Vagina (tissue), 2 donors: ENCODE data around the gene ATG2B. TPM values are rescaled to one million over a fixed set of nuclear protein-coding genes. Genes with fewer than 3 reads are reported as not detected.
"Not testable (repeated sequence)": the region's sequence is repeated elsewhere in the genome, so short reads cannot be mapped to it uniquely, and the experiment has no call there.

Source experiments
- DNase-seq, 2 donors: peaks; one replicate each; pipeline ENCODE4 v3.0.0-alpha.2; 2017; ENCODE audit errors: extremely low spot score in 2 of 2
- H3K27ac ChIP-seq: fragments of 200-600 bp; sonication (generic); one replicate; pipeline ENCODE4 v1.5.1; 2019
- H3K27me3 ChIP-seq: fragments of 200-600 bp; sonication (generic); one replicate; pipeline ENCODE4 v1.5.1; 2019
- H3K36me3 ChIP-seq, 2 donors: fragments of 200-600 bp; sonication (generic); one replicate each; pipeline ENCODE4 v1.5.1; 2017 to 2019
- H3K4me1 ChIP-seq: fragments of 200-600 bp; sonication (generic); one replicate; pipeline ENCODE4 v1.5.1; 2019
- H3K4me3 ChIP-seq, 2 donors: fragments of 200-600 bp; sonication (generic); 1 replicate in 1 of 2; 2 replicates in 1 of 2; pipeline ENCODE4 v1.5.1; 2016 to 2019
- H3K9me3 ChIP-seq: fragments of 200-600 bp; sonication (generic); one replicate; pipeline ENCODE4 v1.5.1; 2019
- POLR2A ChIP-seq, 2 donors: fragments of 450-650 bp; IDR thresholded peaks; one replicate each; pipeline ENCODE4 v1.6.1; 2017; ENCODE audit warnings: antibody characterized with exemption in 2 of 2, mild to moderate bottlenecking in 2 of 2, moderate library complexity in 2 of 2
- POLR2AphosphoS5 ChIP-seq, 2 donors: sonication (generic); formaldehyde crosslinking; IDR thresholded peaks; one replicate each; pipeline ENCODE4 v1.9.0; 2017; ENCODE audit warnings: antibody characterized with exemption in 2 of 2, mild to moderate bottlenecking in 2 of 2, low read depth in 1 of 2; ENCODE audit not compliant: insufficient read depth in 1 of 2
- intact Hi-C: fragments of 100-400 bp; cut with DNase I; formaldehyde crosslinking; loops from one replicate; pipeline ENCODE4 v1.15.1; 2023
- total RNA-seq: library from RNA; depleted of rRNA; stranded (reverse); fragments of >200 nt; gene quantifications from one replicate; pipeline ENCODE4 v1.2.3, GENCODE V29; 2016
- TF ChIP-seq, protein P1 (sequence below), 3 experiments: fragments of 450-650 bp in 2 of 3; fragments of 200-600 bp in 1 of 3; sonication (generic) in 1 of 3; IDR thresholded peaks; one replicate each; pipeline ENCODE4 v1.5.1; 2017 to 2019; ENCODE audit warnings: antibody characterized with exemption in 3 of 3, mild to moderate bottlenecking in 2 of 3, moderate library complexity in 2 of 3

ATG2B gene
- total RNA-seq, 1 donor from 2014 or later, result 32.2 TPM

- no peaks in the 10 kb centered on the region for H3K9me3 ChIP-seq
- intact Hi-C loops, result no loop called here
- no peak overlapping the region for H3K4me3 ChIP-seq
- no peak overlapping the region for H3K27ac ChIP-seq
- H3K4me1 ChIP-seq, result peaks cover 27% of the 10 kb centered on the region
- H3K27me3 ChIP-seq, result no peaks in the 10 kb centered on the region
- H3K36me3 ChIP-seq, result no peaks in the 10 kb centered on the region
- no peak for DNase-seq
- TF ChIP-seq, protein P1, sequence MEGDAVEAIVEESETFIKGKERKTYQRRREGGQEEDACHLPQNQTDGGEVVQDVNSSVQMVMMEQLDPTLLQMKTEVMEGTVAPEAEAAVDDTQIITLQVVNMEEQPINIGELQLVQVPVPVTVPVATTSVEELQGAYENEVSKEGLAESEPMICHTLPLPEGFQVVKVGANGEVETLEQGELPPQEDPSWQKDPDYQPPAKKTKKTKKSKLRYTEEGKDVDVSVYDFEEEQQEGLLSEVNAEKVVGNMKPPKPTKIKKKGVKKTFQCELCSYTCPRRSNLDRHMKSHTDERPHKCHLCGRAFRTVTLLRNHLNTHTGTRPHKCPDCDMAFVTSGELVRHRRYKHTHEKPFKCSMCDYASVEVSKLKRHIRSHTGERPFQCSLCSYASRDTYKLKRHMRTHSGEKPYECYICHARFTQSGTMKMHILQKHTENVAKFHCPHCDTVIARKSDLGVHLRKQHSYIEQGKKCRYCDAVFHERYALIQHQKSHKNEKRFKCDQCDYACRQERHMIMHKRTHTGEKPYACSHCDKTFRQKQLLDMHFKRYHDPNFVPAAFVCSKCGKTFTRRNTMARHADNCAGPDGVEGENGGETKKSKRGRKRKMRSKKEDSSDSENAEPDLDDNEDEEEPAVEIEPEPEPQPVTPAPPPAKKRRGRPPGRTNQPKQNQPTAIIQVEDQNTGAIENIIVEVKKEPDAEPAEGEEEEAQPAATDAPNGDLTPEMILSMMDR (IDR thresholded peaks at IDR 0.05), result no peak
- TF ChIP-seq POLR2A (IDR thresholded peaks at IDR 0.05), result no peak
- TF ChIP-seq POLR2AphosphoS5 (IDR thresholded peaks at IDR 0.05; ENCODE audit: insufficient read depth in 1 of 2, low read depth in 1 of 2), result no peak
Measured at GRCh38 chr14:96357216-96357615, 5.9 kb downstream of the ATG2B start.

DNA sequence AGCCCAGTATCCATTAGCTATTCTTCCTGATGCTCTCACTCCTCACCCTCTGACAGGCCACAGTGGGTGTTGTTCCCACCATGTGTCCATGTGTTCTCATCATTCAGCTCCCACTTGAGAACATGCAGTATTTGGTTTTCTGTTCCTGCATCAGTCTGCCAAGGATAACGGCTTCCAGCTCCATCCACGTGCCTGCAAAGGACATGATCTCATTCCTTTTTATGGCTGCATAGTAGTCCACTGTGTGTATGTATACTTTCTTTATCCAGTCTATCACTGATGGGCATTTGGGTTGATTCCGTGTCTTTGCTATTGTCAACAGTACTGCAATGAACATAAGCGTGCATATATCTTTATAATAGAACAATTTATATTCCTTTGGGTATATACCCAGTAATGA lies 8.9 kb downstream of the ATG2B start:
- TF ChIP-seq, protein P1 (IDR thresholded peaks at IDR 0.05), result no peak
- TF ChIP-seq POLR2A (IDR thresholded peaks at IDR 0.05) (no peak), POLR2AphosphoS5 (IDR thresholded peaks at IDR 0.05; ENCODE audit: insufficient read depth in 1 of 2, low read depth in 1 of 2) (no peak)
- Histone ChIP-seq H3K4me3 (no peak overlapping the region), H3K9me3 (no peaks in the 10 kb centered on the region), H3K27ac (no peak overlapping the region), H3K36me3 (no peaks in the 10 kb centered on the region), H3K4me1 (peaks cover 12% of the 10 kb centered on the region), H3K27me3 (no peaks in the 10 kb centered on the region)
- intact Hi-C loops, result no loop called here
- DNase-seq, result no peak

DNA sequence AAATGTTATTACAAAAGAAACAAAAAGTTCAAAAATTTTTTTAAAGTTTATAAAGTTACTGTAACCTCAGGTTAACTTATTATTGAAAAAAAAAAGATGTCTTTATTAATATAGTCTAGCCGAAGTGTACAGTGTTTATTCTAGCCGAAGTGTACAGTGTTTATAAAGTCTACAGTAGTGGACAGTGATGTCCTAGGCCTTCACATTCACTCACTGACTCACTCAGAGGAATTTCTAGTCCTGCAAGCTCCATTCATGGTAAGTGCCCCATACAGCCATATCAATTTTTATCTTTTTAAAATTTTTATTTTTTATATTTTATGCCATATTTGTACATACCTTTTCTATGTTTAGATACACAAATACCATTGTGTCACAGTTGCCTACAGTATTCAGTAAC lies 10.4 kb downstream of the ATG2B start:
- H3K4me3 ChIP-seq, result no peak overlapping the region
- no peaks in the 10 kb centered on the region for H3K27me3 ChIP-seq
- TF ChIP-seq POLR2AphosphoS5 (IDR thresholded peaks at IDR 0.05; ENCODE audit: insufficient read depth in 1 of 2, low read depth in 1 of 2), result no peak
- TF ChIP-seq, protein P1 (IDR thresholded peaks at IDR 0.05), result no peak
- TF ChIP-seq POLR2A (IDR thresholded peaks at IDR 0.05), result no peak
- no peaks in the 10 kb centered on the region for H3K9me3 ChIP-seq
- no peak for DNase-seq
- H3K4me1 ChIP-seq, result peaks cover 14% of the 10 kb centered on the region
- intact Hi-C loops, result no loop called here
- no peaks in the 10 kb centered on the region for H3K36me3 ChIP-seq
- H3K27ac ChIP-seq, result no peak overlapping the region

DNA sequence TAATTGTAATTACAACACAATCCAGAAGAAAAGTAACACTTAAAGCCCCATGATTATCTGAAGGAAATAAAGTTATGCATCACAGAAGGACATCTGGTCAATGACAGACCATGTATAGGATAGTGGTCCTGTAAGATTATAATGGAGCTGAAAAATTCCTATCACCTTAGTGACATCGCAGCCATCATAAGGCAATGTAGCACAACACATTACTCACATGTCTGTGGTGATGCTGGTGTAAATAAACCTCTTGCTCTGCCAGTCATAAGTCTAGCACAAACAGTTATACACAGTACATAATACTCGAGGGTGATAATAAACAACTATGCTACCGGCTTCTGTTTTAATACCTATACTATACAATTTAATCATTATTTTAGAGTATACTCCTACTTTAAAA lies 11.2 kb downstream of the ATG2B start:
- TF ChIP-seq POLR2A (IDR thresholded peaks at IDR 0.05), result no peak
- no peak for TF ChIP-seq POLR2AphosphoS5 (IDR thresholded peaks at IDR 0.05; ENCODE audit: insufficient read depth in 1 of 2, low read depth in 1 of 2)
- TF ChIP-seq, protein P1 (IDR thresholded peaks at IDR 0.05), result no peak
- intact Hi-C loops, result no loop called here
- H3K27ac ChIP-seq, result no peak overlapping the region

DNA sequence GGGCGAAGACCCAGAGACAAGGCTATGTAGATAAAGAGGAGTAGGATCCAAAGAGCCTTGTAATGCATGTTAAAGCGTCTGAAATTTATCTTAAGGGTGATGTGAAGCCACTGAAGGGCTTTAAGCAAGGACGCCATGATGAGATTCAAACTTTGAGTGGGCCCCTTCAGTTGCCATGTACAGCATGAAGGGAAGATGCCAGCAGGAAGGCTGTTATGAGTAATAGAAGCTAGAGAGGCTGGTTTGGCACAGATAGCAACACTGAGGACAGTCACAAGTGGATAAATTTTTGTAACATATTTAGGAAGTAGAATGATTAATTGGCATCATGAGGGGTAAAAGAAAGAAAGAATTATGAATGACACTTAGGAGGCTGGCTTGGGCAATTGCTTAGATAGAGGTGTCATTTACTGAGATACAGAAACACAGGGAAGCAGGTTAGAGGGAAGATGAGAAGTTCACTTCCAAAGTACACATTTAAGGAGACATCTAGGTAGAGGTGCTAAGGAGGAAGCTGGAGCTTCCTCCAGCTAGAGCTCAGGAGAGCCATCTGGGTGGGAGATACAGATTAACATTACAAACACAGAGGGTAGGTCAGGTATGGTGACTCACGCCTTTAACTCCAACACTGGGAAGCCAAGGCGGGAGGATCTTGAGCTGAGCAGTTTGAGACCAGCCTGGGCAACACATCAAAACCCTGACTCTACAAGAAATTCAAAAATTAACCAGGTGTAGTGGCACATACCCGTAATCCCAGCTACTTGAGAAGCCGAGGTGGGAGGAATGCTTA lies 13.7 kb downstream of the ATG2B start:
- Histone ChIP-seq H3K27me3 (no peaks in the 10 kb centered on the region), H3K9me3 (no peaks in the 10 kb centered on the region), H3K4me3 (no peak overlapping the region), H3K27ac (no peak overlapping the region), H3K4me1 (peaks cover 14% of the 10 kb centered on the region), H3K36me3 (no peaks in the 10 kb centered on the region)
- intact Hi-C loops, result no loop called here
- DNase-seq, result no peak
- TF ChIP-seq POLR2A (IDR thresholded peaks at IDR 0.05) (no peak), POLR2AphosphoS5 (IDR thresholded peaks at IDR 0.05; ENCODE audit: insufficient read depth in 1 of 2, low read depth in 1 of 2) (no peak)
- TF ChIP-seq, protein P1 (IDR thresholded peaks at IDR 0.05), result no peak

More for the DNA sequence above, 11.2 kb downstream of the ATG2B start:
- Histone ChIP-seq H3K4me3 (no peak overlapping the region), H3K4me1 (peaks cover 14% of the 10 kb centered on the region), H3K9me3 (no peaks in the 10 kb centered on the region), H3K27me3 (no peaks in the 10 kb centered on the region), H3K36me3 (no peaks in the 10 kb centered on the region)
- no peak for DNase-seq

- H3K36me3 ChIP-seq, H3K4me3 ChIP-seq, H3K27me3 ChIP-seq, intact Hi-C loops, DNase-seq, H3K9me3 ChIP-seq, H3K27ac ChIP-seq: not testable (repeated sequence)
- peaks cover 14% of the 10 kb centered on the region for H3K4me1 ChIP-seq
Measured at GRCh38 chr14:96347957-96348356, 15.2 kb downstream of the ATG2B start.
